Subcutaneous adipose tissue (tissue), 4 donors: ENCODE measurements around the gene FABP7. TPM values are rescaled to one million over a fixed set of nuclear protein-coding genes. Genes with fewer than 3 reads are reported as not detected.

Experiments
- CTCF ChIP-seq: fragments of 450-650 bp; IDR thresholded peaks from one replicate; pipeline ENCODE4 v1.5.1; 2016; ENCODE audit warnings: low read depth, mild to moderate bottlenecking, control low read depth, antibody characterized with exemption, moderate library complexity
- total RNA-seq, 4 donors: library from RNA; depleted of rRNA; stranded (reverse); fragments of >200 nt; gene quantifications; one replicate each; pipeline ENCODE4 v1.1.0, GENCODE V29; 2016

The FABP7 gene
- total RNA-seq, 4 donors from 2014 or later, result not detected

DNA sequence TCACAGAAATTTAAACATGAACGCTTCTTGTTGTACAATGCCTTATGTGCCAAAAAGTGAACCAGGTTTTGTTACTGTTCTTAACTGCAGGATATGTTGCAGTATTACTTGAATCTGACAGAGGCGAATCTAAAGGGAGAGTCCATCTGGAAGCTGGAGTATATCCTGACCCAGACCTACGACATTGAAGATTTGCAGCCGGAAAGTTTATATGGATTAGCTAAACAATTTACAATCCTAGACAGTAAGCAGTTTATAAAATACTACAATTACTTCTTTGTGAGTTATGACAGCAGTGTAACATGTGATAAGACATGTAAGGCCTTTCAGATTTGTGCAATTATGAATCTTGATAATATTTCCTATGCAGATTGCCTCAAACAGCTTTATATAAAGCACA is 29.5 kb downstream of the FABP7 start:
- no peak for TF ChIP-seq CTCF

DNA sequence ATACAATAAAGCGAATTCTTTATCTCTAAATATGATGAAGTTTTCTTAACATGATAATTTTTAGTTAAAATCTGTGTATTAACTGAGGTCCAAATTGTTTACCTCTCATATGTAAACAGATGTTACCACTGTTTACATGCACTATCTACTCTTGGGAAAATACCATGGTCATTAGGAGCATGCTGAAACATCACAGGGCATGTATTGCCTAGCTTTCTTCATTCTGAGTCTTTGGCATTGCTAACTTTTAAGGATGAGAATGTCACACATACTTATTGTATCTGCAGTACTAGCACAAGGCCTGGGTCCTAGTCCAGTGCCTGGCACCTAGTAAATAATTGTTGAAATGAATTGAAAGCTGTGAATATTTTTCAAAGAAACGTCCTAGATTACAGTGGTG is 30.2 kb downstream of the FABP7 start:
- TF ChIP-seq CTCF, result no peak

- TF ChIP-seq CTCF, result no peak
These were observed 30.7 kb downstream of the FABP7 start for GRCh38 chr6:122810189-122810588.

DNA sequence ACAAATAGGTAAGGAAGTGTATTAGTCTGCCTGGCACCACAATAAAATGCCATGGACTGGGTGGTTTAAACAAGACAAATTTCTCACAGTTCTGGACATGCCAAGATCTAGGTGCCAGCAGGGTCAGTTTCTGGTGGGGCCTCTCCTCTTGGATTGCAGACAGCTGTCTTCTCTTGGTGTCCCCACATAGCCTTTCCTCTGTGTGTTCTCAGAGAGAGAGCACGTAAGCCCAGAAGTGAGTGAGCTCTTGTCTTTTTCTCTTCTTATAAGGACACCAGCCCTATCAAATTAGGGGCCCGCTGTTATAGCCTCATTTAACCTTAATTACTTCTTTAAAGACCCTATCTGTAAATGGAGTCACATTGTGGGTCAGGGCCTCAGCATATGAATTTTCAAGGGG is 37.8 kb downstream of the FABP7 start:
- no peak for TF ChIP-seq CTCF

DNA sequence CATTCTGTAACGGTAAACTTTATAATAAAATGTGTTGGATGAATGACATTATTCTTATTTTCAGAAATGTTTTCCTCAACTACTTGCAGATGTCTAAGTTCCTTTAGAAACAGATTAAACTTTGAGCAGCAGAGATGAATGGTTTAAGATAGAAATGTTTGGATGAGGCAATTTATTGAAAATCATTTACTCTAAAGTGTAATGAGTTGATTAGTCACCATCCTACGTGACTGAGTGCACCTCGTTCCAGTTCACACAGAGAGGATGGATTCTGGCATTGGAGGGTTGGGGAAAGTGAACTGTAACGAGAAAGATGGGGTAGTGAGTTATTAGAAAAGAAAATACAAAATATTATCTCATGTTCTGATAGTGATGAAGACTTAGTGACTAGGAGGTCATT is 38.2 kb downstream of the FABP7 start:
- TF ChIP-seq CTCF, result no peak

DNA sequence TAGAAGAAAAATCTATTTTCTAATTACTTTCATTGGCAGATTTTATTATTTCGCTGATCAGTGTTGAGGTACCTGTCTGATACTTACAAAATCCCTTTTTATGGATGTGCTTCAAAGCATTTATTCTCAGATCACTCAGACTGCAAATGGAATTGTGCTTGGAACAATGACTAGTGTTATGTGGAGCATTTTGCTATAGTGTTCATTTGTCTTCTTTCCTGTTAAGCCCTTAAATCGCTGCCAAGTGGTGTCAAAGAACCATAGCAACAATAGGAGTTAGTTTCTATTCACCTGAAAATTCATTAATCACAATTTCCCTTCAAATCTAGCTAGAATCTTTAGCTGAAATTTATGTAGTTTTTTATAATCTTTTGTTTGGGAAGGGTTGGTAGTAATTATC is 39.4 kb downstream of the FABP7 start:
- no peak for TF ChIP-seq CTCF

- no peak for TF ChIP-seq CTCF
These were observed 41.6 kb downstream of the FABP7 start for GRCh38 chr6:122821095-122821494.

DNA sequence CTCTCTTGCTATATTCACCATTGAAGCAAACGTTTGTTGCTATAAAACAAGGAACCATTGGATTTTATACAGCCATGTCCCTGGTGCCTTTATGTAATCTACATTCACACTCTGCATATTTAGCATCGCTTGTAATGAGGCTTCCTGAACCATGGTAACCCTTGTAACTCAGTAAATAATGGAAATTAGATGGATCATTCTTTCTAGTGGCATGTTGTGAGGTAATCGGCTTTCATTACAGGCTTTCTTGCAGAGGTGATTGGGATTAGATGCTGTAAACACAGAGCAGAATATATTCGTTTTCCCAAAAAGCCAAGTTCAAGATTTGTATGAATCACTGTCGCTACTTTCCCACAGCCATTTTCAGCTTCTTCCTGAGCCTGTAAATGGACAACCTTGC is 45.6 kb downstream of the FABP7 start:
- no peak for TF ChIP-seq CTCF
